ENCODE results near the gene ZNF215.

Gene ZNF215

DNA sequence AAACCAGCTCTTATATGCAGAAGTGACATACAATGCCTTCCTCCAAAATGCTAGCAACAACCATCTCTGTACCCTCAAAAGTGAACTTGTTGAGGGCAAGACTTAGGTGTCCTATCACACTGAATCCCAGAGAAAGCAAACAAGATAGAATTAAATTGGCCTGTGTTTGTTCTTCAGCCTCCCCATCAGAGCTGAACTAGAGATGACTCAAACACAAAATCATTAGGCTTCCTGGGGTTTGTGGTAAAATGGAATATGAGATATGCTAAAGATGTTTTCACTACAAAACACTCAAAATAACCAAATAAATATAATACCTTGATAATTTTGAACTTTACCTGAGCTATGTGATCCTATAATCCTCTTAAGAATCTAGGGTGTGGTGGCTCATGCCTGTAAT is 62.3 kb downstream of the ZNF215 start:
- H3K27me3 ChIP-seq (ENCODE audit: control insufficient read depth in 1 of 2, insufficient read depth in 2 of 2, low read length in 2 of 2), result no peaks in the 10 kb centered on the region
- H3K4me1 ChIP-seq (ENCODE audit: control insufficient read depth, insufficient read depth, low read length), result no peaks in the 10 kb centered on the region
- H3K9me3 ChIP-seq (ENCODE audit: control insufficient read depth in 2 of 2, low read length in 2 of 2), result no peaks in the 10 kb centered on the region

DNA sequence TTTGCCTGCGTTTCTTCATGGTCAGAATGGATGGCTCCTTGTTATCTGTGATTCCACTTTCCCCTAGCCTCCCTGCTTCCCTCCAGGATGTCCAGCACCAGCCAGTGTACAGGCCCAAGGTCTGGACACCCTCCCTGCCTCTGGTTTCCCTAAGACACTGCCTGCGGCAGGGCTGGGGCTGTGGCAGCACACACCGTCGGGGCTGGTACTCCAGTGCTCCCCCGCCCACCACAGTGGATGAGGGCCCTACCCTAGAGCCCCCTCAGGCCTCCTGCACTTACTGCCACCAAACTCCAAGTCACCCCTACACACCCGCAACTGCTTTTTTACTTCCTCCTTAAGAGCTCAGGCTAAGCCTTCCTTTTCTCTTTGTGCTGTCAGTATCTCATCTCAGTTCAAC is 65.0 kb downstream of the ZNF215 start:
- Histone ChIP-seq H3K4me3 (ENCODE audit: low read length in 2 of 2) (no peak overlapping the region), H3K27ac (ENCODE audit: low read length) (no peak overlapping the region), H3K9me3 (ENCODE audit: control insufficient read depth in 2 of 2, low read length in 2 of 2) (no peaks in the 10 kb centered on the region), H3K36me3 (ENCODE audit: control insufficient read depth in 2 of 2, insufficient read depth in 2 of 2, low read length in 2 of 2) (no peaks in the 10 kb centered on the region), H3K9ac (ENCODE audit: low read length in 2 of 2) (no peak overlapping the region), H3K27me3 (ENCODE audit: control insufficient read depth in 1 of 2, insufficient read depth in 2 of 2, low read length in 2 of 2) (no peaks in the 10 kb centered on the region), H3K4me1 (ENCODE audit: control insufficient read depth, insufficient read depth, low read length) (no peaks in the 10 kb centered on the region)

More for the DNA sequence above, 62.3 kb downstream of the ZNF215 start:
- Histone ChIP-seq H3K9ac (ENCODE audit: low read length in 2 of 2) (no peak overlapping the region), H3K4me3 (ENCODE audit: low read length in 2 of 2) (no peak overlapping the region), H3K27ac (ENCODE audit: low read length) (no peak overlapping the region), H3K36me3 (ENCODE audit: control insufficient read depth in 2 of 2, insufficient read depth in 2 of 2, low read length in 2 of 2) (no peaks in the 10 kb centered on the region)

DNA sequence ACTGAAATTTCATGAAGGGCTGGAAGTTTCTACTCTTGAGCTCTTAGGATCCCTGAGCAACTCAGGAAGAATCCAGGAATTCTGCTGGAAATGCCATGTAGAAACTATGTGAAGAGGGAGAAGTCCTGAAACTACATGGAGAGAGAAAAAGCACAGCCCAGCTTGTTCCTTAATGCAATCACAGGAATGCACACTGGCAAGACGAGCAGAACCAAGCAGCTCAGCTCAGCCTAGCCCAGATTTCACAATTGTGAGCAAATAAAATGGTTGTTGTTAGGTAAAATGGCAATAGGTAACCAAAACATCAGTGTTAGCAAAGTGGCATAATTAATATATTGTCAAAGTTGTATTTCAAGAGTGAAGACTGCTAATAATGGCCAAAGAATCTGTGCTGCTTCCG is 65.8 kb downstream of the ZNF215 start:
- no peak overlapping the region for H3K27ac ChIP-seq (ENCODE audit: low read length)
- no peaks in the 10 kb centered on the region for H3K9me3 ChIP-seq (ENCODE audit: control insufficient read depth in 2 of 2, low read length in 2 of 2)

DNA sequence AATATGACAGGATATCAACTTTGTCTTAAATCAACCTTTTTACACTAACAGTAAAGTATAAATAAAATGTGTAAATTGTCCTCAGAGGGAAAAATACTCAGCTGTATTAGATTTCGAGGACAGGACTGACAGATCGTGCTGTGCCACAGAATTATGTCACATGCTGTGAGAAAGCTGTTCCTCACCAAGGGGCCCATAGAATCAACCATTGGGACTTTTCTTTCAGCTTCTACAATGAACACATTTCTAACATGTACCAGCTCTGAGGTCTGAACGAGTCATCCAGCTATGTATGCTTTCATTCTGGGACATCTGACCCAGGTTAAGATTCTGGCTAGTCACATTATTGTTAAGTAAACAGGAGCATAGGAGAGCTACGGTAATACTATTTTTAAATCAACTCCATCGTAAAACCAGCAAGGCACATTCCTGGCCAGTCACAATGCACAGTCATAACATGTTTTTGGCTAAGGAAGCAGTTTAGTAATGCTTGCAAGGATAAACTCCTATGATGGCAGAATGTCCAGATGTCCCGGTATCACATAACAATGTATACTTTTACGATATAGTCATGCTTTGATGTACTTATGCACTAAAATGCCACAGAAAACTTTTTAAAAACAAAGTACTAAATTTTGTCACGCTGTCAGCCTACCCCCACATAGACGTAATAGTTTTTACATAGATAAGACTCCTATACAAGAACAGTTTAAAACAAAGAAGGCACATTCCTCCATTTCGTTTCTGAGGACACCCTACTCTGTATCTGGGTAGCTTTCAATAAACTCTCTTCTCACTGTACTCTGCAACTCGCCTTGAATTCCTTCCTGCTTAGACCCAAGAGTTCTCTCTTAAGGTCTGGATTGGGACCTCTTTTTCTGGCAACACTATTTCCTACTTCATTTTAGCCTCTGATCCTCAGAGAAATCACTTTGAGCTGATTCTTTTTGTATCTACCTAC is 66.5 kb downstream of the ZNF215 start:
- peak overlapping the region; percentile 4 to 5 for H3K4me3 ChIP-seq (ENCODE audit: low read length in 2 of 2)
- no peaks in the 10 kb centered on the region for H3K4me1 ChIP-seq (ENCODE audit: control insufficient read depth, insufficient read depth, low read length)
- H3K9ac ChIP-seq (ENCODE audit: low read length in 2 of 2), result no peak overlapping the region
- no peaks in the 10 kb centered on the region for H3K27me3 ChIP-seq (ENCODE audit: control insufficient read depth in 1 of 2, insufficient read depth in 2 of 2, low read length in 2 of 2)
- H3K9me3 ChIP-seq (ENCODE audit: control insufficient read depth in 2 of 2, low read length in 2 of 2), result no peaks in the 10 kb centered on the region
- H3K27ac ChIP-seq (ENCODE audit: low read length), result no peak overlapping the region
- no peaks in the 10 kb centered on the region for H3K36me3 ChIP-seq (ENCODE audit: control insufficient read depth in 2 of 2, insufficient read depth in 2 of 2, low read length in 2 of 2)

More for the DNA sequence above, 65.8 kb downstream of the ZNF215 start:
- H3K4me1 ChIP-seq (ENCODE audit: control insufficient read depth, insufficient read depth, low read length), result no peaks in the 10 kb centered on the region
- peak overlapping the region in 1 of 2 donors; percentile 5 for H3K4me3 ChIP-seq (ENCODE audit: low read length in 2 of 2)
- no peaks in the 10 kb centered on the region for H3K27me3 ChIP-seq (ENCODE audit: control insufficient read depth in 1 of 2, insufficient read depth in 2 of 2, low read length in 2 of 2)
- no peak overlapping the region for H3K9ac ChIP-seq (ENCODE audit: low read length in 2 of 2)
- H3K36me3 ChIP-seq (ENCODE audit: control insufficient read depth in 2 of 2, insufficient read depth in 2 of 2, low read length in 2 of 2), result no peaks in the 10 kb centered on the region

DNA sequence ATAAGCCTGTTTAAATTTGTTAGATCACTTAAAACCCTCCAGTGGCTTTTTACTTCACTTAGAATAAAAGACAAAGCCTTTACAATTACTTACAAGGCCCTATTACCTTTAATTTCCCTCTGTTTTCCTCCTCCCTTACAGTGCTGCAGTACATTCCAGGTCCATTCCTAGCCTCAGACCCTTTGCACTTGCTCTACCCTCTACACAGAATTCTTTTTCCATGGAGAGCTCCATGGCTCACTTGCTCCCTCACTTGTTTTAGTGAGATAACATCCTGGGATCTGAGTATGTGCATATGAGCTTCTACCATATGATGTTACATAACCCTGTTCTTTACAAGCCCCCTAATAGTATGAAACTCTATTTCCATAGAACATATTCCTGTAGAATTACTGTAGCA is 69.5 kb downstream of the ZNF215 start:
- H3K36me3 ChIP-seq (ENCODE audit: control insufficient read depth in 2 of 2, insufficient read depth in 2 of 2, low read length in 2 of 2), result peaks cover 0 to 3% of the 10 kb centered on the region in 2 donors
- no peak overlapping the region for H3K9ac ChIP-seq (ENCODE audit: low read length in 2 of 2)
- H3K9me3 ChIP-seq (ENCODE audit: control insufficient read depth in 2 of 2, low read length in 2 of 2), result no peaks in the 10 kb centered on the region
- H3K27ac ChIP-seq (ENCODE audit: low read length), result no peak overlapping the region
- H3K4me1 ChIP-seq (ENCODE audit: control insufficient read depth, insufficient read depth, low read length), result no peaks in the 10 kb centered on the region
- no peak overlapping the region for H3K4me3 ChIP-seq (ENCODE audit: low read length in 2 of 2)
- H3K27me3 ChIP-seq (ENCODE audit: control insufficient read depth in 1 of 2, insufficient read depth in 2 of 2, low read length in 2 of 2), result no peaks in the 10 kb centered on the region

DNA sequence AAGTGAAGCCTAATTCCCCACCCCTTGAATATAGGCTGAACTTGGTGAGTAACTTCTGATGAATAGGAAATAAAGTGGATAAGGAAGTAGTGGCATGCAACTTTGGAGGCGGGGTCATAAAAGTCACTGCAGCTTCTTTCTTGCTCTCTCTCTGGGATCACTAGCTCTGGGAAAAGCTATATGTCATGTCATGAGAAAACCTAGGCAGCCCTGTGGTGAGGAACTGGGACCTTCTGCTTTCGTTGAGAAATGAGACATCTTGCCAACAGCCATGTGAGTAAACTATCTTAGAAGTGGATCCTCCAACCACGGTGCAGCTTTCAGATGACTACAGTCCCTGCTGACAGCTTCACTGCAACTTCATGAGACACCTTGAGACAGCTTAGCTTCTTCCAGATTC is 78.3 kb downstream of the ZNF215 start:
- Histone ChIP-seq H3K4me3 (ENCODE audit: low read length in 2 of 2) (no peak overlapping the region), H3K27ac (ENCODE audit: low read length) (no peak overlapping the region), H3K36me3 (ENCODE audit: control insufficient read depth in 2 of 2, insufficient read depth in 2 of 2, low read length in 2 of 2) (peaks cover 2 to 3% of the 10 kb centered on the region in 2 donors), H3K4me1 (ENCODE audit: control insufficient read depth, insufficient read depth, low read length) (no peaks in the 10 kb centered on the region), H3K27me3 (ENCODE audit: control insufficient read depth in 1 of 2, insufficient read depth in 2 of 2, low read length in 2 of 2) (no peaks in the 10 kb centered on the region), H3K9me3 (ENCODE audit: control insufficient read depth in 2 of 2, low read length in 2 of 2) (no peaks in the 10 kb centered on the region), H3K9ac (ENCODE audit: low read length in 2 of 2) (no peak overlapping the region)
